ENCODE measurements around the gene MTHFD2L.

- TF ChIP-seq, protein P1, sequence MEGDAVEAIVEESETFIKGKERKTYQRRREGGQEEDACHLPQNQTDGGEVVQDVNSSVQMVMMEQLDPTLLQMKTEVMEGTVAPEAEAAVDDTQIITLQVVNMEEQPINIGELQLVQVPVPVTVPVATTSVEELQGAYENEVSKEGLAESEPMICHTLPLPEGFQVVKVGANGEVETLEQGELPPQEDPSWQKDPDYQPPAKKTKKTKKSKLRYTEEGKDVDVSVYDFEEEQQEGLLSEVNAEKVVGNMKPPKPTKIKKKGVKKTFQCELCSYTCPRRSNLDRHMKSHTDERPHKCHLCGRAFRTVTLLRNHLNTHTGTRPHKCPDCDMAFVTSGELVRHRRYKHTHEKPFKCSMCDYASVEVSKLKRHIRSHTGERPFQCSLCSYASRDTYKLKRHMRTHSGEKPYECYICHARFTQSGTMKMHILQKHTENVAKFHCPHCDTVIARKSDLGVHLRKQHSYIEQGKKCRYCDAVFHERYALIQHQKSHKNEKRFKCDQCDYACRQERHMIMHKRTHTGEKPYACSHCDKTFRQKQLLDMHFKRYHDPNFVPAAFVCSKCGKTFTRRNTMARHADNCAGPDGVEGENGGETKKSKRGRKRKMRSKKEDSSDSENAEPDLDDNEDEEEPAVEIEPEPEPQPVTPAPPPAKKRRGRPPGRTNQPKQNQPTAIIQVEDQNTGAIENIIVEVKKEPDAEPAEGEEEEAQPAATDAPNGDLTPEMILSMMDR (IDR thresholded peaks at IDR 0.05), result no peak
- no peak for TF ChIP-seq POLR2A (IDR thresholded peaks at IDR 0.05)
These were observed 65.9 kb downstream of the MTHFD2L start for GRCh38 chr4:74223801-74224200.

All from testis (tissue), 2 donors.